Esophagus mucosa (tissue), 1 donor: ENCODE data around the gene ALG9. TPM values are rescaled to one million over a fixed set of nuclear protein-coding genes. Genes with fewer than 3 reads are reported as not detected.

Source experiments
- ATAC-seq: fragments of 200-7000 bp; cut with Tn5 transposase; one replicate; pipeline ENCODE4 v1.9.1; 2020
- total RNA-seq: library from RNA; stranded (reverse); gene quantifications from one replicate; pipeline ENCODE4 v1.2.4, GENCODE V29; 2023
- donor health status: DM: yes; HTN: yes; CAD: no.

The ALG9 gene
- total RNA-seq, 1 donor from 2014 or later = 20.7 TPM

DNA sequence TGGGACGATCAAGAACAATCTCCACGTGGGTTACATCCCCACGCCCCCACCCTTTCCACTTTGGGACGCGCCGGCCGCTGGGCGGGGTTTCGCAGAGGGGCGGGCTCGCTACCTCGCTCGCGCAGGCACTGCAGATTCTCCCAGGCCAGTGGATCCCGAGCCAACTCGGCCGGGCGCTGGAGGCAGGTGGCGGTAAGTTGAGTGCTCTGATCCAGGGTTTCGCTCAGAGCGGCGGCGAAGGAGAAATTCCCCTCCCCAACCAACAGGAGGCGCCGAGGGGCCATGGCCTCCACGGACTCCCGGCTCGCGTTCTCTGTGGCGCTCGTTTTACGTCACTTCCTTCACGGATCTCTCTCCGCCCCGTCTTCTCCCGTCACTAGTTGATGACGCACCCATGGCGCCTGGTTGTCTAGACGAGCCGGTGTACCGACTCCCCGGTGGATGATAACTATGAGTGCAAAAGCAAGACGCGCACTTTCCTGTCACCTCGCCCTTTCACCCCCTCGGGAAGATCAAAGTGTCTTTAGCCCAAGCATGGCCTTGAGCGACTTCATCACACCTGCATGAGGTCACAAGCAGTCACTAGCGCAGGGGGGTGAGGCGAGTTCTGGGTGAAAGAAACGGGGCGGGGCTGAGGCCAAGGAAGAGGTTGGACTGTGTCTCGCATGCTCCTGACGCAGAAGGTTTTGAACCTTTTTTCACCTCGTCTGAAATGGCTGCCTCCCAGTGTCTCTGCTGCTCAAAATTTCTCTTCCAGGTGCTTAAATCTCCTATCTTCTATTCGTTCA, 7.7 kb upstream of the ALG9 start, which contains the start of the genes CFAP68 and FDXACB1:
Gene CFAP68 (plus strand): TSS at position 693 of the 788 bp plus-strand sequence. CDS start 20 bp downstream, at position 713.
Gene FDXACB1 (minus strand): TSS at position 317 of the 788 bp plus-strand sequence. CDS start 33 bp downstream, at position 284.
- ATAC-seq = peak; percentile 95

DNA sequence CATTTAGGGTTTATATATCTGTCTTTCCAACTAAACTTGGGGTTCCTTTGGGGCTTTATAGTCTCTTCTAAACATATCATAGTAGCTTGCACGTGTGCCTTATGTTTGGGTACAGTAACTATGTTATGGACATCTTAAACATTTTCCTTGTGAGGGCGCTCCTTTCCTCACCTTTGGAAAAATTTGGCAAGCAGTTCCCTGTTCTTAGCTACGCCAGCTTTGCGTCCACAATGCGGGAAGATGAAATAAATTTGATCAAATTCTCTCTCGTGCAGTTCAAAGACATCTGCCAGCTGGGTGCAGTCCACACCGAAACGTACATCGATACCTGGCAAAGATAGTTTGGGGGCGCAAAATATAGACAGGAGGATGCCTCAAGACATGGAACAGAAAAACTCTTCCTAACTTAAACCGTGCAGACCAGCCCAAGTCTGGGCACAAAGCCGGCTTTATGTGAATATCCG, 7.0 kb upstream of the ALG9 start:
- ATAC-seq = no peak

DNA sequence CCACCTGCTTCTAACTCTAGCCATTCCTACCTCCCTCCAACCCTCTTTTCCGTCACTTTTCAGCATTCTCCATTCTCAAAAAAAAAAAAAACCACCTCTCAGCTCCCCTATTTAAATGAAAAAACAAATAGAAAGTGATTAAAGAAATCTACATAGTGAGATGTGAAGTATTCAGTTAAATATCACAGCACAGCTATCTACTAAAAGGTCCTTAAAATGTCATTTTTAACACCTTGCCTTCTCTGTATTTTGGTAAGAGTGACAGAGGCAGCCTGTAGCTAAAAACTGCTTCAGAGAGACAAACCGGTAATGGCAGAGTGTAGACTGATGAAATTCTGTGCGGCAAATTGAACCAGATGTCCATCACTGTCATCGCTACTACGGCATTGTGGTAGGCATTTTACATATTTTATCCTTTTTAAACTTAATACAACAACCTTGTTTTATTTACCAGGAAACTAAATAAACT, 346 bp upstream of the ALG9 start:
- no peak for ATAC-seq

DNA sequence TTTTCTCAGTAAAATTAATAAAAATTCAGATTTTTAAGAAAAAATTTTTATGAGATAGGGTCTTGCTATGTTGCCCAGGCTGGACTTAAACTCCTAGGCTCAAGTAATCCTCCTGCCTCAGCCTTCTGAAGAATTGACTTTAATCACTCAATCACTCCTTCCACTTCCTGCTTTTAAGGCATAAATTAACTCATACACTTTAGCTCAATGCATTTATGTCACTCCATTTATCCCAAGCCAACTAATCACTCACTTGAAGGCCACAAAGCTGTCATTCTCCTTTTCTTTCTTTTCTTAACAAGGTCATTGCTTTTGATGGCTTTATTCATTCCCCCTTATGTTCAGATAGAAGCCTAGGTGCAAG, 877 bp downstream of the ALG9 start:
- peak; percentile 10 for ATAC-seq

DNA sequence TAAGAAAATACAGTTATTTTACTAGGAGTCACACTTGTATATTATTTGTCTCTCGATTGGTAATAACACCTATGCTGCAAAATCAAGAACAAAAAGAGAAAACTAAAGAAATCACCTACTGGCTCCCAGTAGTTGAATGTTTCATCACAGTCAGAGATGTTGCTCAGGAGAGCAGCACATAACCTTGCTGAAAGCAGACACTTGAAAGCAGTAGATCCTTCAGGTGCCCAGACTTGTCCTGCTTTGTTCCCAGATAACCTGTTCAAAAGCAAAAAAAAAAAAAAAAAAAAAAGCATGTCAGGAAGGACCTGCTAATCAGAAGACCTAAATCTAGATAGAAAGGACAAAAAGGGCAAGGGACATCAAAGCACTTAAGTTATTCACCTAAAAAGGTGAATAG, 1.3 kb downstream of the ALG9 start:
- ATAC-seq = peak; percentile 55

DNA sequence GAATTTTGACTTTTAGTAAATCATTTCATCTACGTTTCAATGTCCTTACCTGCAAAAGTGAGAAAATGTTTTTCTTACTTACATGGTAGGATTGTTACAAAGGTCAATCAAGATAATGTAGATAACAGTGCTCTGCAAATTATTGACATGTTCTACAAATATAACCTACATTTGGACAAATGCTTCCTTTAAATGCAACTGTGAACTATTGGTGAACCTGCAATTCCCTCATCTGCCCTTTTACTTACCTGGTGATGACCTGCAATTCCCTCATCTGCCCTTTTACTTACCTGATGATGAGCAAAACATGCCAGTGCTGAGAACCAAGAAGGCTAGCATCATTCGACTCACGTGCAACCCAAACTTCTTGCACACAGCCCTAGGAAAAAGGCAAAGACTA, 11.1 kb downstream of the ALG9 start:
- ATAC-seq = no peak

DNA sequence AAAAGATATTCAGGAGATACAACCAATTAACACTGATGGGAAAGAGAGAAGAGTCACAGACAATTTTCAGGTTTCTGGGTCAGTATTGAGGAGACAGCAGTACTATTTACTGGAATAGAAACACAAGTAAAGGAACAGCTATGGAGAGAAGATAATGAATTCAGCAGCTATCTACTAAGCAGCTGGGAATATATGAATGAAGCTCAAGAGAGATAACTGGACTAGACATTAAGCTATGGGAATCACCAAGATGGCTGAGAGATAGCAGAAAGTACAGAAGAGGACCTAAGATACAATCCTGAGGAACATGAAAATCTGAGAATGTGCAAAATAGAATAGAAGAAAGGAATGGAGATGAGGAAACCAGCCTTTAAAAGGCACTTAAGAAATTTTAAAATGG, 15.9 kb downstream of the ALG9 start:
- ATAC-seq = no peak

DNA sequence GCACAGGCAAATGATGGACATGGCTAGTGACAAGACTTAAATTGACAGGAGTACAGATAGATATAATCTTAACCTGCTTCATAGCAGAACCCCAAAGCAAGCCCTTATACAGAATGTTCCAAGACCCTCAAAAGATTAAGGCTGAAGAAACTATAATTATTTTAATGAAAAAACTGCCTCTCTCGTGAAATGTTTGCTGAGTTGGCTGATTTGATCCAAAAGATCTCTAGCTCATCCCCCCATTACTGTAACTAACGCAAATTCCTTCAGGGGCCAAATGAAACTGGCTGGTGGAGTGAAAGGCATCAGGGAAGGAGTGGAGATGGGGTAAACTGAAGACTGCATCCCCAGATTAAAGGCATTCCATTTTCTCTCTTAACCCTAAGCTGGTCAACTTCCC, 19.3 kb downstream of the ALG9 start:
- ATAC-seq = no peak

DNA sequence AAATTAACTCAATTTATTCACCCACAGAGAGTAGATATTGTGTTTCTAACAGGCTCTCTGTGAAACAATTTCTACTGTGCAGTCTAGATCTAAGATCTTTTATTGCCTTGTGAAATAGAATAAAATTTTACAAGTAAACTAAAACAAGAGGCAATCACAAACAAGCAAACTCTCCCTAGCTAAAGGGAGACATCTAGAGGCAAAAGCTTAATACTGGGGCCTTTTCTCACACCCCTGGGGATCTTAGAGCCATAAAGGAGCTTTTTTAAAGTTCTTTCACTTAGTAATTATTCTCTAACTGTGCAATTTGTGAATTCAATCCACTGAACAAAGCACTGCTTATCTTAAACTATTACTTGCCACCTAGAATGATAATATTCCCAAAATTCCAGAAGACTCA, 19.7 kb downstream of the ALG9 start:
- ATAC-seq = no peak

DNA sequence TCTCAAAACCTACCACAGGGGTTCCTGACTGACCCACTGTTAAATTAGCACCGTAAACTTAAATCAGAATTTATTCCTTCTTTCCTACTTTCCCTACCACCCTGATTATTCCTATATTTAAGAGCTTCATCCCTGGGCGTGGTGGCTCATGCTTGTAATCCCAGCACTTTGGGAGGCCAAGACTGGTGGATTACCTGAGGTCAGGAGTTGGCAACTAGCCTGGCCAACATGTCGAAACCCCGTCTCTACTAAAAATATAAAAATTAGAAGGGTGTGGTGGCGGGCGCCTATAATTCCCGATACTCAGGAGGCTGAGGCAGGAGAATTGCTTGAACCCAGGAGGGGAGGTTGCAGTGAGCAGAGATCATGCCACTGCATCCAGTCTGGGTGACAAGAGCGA, 20.3 kb downstream of the ALG9 start:
- no peak for ATAC-seq

DNA sequence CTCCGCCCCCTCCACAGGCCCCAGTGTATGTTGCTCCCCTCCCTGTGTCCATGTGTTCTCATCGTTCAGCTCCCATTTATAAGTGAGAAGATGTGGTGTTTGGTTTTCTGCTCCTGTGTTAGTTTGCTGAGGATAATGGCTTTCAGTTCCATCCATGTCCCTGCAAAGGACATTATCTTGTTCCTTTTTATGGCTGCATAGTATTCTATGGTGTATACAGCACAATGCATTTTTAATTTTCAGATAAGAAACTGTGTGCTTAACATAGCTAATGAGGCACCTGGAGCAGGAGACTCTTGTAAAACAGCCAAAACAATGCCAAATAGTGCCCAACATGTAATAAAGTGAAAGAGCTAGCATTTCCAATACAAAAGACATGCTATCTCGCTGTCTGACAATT, 21.8 kb downstream of the ALG9 start:
- ATAC-seq = no peak

DNA sequence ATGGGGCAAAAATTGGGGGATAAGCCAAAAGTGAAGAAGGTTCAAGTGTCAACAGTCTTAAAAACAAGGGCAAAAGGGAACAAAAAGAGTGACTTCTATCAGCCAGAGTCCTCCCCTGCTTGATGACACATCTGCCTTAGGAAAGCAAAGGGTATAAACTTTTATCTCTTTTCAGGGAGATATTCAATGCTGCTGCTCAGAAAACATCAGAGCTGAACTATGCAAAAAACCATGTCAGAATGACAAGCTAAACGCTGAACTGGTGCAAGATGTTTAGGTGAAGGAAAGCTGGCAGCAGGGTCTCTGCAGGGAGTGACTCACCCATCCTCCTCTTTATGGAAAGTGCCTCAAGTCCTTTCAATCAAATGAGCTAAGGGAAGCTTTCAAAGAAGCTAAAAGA, 24.7 kb downstream of the ALG9 start:
- no peak for ATAC-seq

DNA sequence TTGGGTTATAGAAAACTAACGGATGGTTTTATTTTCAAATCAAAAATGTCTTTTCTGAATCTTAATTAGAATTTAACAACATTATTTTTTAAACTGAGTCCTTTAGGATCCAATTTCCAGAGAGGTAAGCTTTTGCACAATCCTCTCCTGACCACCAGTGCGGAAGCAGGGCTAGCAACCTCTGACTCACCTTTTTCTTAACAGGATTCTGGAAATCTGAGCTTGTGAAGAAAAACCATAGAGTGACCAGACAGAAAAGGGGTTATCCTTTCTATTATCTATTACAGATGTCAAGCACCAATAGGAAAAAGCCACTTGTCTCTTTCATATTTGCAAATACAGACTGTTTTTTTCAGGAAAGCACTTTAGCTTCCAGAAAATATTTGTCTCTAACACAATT, 25.3 kb downstream of the ALG9 start:
- no peak for ATAC-seq

DNA sequence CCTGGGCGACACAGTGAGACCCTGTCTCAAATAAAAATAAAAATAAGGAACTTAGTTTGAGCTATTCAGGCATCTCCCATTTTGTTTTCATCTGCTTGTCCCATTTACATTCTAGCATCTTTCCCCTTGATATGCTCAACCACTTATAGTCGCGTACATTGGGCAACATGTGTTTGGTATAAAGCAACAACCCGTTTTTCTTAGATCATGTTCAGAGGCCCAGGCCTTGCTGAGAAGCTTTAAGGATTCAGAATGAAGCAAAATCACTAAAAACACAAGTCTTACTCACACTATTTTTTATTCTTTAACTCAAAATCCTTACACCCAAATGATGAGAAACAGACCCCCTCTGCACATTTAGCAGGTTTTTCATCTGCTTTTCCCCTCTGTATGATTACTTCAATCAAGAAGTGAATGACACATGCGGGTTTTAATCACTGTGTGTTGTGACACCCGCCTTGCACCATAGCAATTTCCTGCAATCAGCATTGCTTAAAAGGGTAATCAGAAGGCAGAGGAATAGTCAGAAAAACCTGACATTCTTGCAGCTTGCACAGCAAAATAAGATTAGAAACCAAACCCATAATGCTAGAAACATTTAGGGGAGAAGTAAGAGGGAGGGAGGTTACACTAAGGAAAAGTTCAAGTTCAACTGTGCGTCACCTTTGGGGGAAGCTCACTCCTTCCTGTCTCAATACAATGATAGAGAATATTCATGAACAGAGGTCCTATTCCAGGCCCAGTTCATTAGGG, 25.9 kb downstream of the ALG9 start:
- no peak for ATAC-seq

DNA sequence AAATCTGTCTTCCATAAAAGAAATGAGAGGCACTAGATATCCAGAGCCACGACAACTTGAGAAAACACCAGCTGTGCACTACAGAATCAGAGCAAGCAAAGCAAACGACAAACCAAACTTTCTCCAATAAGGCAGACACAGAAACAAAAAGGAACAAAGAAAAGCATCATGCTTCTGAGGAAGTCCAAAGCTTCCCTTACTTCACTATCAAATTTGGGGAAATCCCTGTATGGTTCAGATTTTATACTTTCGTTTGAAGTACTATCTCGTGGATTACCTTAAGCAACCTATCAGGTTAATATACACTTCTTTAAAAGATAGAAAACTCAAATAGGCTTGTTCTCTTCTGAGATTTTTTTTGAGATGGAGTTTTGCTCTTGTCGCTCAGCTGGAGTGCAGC, 27.7 kb downstream of the ALG9 start:
- ATAC-seq = no peak

DNA sequence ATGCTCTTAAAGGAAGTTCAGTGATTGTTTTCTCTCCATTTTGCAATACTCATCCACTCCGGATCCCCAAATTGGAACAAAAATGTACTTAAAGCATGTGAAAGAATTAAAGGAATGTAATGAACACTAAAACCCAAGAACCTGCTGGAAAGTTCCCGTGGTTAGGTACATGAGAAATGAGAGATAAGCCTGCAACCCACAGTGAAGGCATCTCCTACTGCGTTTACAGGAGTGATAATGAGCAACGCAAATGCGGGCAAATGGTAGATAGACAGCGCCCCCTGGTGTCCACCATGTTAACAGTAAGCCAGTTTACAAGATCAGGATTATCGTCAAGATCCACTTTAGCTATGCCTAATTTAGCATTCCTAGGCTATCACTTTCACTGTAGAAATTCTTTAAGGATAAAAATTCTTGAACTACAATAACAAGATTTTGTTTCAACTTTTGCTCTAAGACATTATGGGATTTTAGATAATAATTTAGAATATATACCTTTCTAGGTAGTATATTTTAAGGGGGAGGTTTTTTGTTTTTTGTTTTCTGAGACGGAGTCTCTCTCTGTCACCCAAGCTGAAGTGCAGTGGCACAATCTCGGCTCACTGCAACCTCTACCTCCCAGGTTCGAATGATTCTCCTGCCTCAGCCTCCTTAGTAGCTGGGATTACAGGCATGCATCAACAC, 29.9 kb downstream of the ALG9 start:
- peak; percentile 87 for ATAC-seq

DNA sequence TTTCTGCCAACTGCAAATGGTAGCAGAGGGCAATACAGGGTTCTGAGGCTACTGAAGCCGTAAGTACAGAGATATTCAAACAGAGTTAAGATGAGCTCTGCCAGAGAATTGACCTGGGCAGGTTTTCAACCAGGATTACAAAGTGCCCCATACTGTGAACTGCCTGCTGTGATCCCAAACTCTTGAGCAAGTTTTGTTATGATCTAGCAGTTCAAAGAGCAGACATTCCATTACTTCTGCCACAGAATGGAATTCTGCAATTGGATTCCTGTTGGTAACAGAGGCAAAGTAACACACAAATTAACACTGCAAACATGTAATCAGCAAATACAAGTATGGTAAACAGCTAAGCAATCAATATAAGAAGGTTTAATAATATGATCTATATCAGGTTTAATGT, 31.2 kb downstream of the ALG9 start:
- no peak for ATAC-seq

DNA sequence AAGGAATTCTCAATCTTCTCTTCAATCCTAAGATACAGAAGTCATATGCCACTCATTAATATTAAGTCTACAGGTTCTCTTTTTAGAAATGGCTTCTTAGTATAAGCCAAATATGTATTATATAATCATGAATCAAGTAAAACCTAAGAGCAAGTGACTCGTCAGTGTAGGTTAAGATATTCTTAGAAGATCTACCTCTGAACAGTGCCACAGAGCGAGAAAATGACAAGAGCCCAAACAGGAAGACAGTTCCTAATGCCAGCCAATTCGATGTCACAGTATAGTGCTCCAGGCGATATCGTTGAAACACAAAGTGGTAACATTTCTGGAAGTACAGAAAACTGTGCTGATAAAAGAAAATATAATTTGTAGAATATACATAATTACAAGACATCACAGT, 33.3 kb downstream of the ALG9 start:
- no peak for ATAC-seq

DNA sequence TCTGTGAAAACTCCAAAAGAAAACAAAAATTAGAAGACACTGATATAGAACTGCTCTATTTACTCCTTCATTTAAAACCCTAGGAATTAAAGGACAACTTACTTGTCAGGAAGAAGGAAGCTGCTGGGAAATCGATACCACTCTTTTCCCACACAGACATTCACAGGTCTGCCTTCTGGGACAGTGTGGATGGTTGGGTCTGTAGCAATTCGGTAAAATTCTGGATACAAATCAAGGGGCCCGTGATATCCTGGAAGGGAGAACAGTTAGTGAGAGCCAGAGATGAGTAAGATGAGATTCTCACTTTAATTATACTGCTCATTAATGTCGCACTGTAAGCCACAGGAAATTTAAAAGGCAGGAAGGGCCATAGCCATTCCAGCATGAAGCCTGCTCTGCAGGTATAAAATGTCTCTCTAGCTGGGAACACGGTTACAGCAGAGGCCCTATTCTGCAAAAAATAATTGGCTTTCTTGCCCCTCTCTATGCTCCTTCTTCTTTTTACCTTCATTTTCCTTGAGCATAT, 34.0 kb downstream of the ALG9 start:
- ATAC-seq = no peak

DNA sequence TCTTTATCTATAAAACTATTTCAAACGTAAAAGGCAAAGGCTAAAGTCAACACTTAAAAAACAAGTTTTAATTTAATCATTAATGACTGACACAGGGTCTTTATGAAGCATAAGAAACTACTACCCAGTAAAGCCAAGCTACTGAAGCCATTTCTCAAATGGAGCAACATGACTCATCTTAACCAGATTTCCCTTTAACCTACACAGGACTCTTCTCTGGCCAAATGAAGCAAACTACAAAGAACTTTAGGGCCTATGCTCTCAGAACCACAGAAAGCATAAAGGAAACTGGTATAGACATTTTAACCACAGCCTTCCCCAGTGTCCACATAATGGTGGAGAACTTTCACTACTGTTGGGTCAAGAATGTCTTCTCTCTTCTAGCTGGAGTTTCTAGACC, 34.7 kb downstream of the ALG9 start:
- ATAC-seq = no peak

DNA sequence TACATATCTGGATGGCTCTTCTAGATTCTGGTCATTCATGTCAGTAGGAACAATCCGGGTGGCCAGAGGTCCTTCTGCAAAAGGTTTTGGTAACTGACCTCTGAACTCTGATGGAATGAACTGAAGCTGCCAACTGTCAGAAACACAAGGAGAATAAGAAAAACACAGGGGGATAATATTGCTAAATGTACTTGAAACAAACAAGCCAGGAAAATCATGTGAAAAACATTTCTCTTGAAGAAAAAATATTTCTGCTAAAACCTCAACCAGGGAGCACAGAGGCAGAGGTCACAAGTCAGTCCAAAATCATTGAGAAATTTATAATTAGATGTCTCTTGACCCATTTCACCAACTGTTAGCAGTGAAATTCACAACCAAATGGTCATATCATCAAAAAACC, 35.2 kb downstream of the ALG9 start:
- no peak for ATAC-seq

DNA sequence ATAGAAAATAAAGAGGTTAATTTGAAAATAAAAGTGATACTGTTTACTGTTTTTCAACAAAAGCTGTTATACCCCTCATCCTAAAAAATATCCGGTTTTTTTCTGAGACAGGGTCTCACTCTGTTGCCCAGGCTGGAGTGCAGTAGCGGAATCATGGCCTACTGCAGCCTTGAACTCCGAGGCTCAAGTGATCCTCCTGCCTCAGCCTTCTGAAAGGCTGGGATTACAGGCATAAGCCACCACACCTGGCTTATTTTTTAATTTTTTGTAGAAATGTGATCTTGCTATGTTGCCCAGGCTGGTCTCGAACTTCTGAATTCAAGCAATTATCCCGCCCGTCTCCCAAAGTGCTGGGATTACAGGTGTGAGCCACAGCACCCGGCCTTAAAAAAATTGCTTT, 35.7 kb downstream of the ALG9 start:
- ATAC-seq = no peak
